MM.1S (cell line): ENCODE measurements around the gene GPR62.

Experiments
- CTCF ChIP-seq: fragments of 300-600 bp; sonication (generic); IDR thresholded peaks from 2 replicates; pipeline ENCODE4 v1.5.1; 2016; ENCODE audit warnings: antibody characterized with exemption, low read length, mixed read lengths
- EZH2phosphoT487 ChIP-seq: fragments of 300-600 bp; sonication (generic); IDR thresholded peaks from 2 replicates; pipeline ENCODE4 v1.6.1; 2018; ENCODE audit warnings: antibody characterized with exemption, low read length

- TF ChIP-seq CTCF: no peak
- TF ChIP-seq EZH2phosphoT487: no peak
These were observed 14.3 kb upstream of the GPR62 start for GRCh38 chr3:51940648-51941462.
